Loucy (cell line): ENCODE data around the gene GNB1.

Source experiments
- CTCF ChIP-seq: fragments of 200-600 bp; sonication (generic); conservative IDR thresholded peaks from 2 replicates; pipeline ENCODE4 v1.5.1; 2014; ENCODE audit warnings: mild to moderate bottlenecking, antibody characterized with exemption, low read length
- EZH2phosphoT487 ChIP-seq: fragments of 200-600 bp; IDR thresholded peaks from 2 replicates; pipeline ENCODE4 v1.6.1; 2018; ENCODE audit warnings: antibody characterized with exemption, mild to moderate bottlenecking, moderate library complexity, borderline replicate concordance

GRCh38 chr1:1924849-1925248, 34.0 kb upstream of the GNB1 start:
- no peak for TF ChIP-seq EZH2phosphoT487
- no peak for TF ChIP-seq CTCF
